ENCODE results near the gene HOXD11.

The HOXD11 gene

DNA sequence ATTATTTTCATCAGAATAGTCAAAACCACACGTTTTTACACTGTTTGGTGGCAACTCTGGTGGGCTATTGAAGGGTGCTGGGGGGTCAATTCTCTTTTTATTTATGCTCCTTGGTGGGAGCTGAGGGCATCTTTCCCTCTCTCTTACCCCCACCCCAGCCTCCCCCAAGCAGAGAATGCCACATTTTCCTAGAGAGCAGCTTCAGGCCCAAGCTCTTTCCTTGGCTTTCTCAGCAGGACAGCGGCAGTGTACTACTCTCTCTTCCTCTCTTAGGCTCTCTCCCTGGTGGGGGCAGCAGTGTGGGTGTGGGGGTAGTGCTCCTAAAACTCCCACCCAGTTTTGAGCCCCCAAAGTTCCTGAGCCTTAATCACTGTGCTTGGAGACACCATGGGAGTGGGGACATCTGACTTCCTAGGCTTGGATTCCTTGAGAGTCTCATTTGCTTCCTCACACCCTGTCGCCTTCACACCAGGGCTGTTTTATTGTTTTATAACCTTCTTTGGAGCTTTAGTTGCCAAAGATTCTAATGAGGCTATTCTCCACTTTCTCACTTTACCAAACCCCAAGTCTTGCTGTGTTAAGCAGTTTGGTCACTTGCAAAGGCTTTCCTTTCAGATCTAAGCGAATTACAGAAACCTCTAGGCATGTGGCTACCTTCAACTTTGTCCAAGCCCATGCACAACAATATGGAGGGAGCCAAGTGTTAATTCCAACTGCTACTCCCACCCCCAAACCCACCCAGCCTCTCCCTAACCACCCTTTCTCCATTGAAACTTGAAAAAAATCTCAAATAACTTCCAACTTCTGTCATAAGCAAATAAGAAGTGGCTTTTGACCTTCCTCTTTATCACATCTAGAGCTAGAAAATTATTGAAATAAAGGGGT is 38.2 kb downstream of the HOXD11 start:
- no peak for DNase-seq
- Histone ChIP-seq H3K4me3 (no peak overlapping the region), H3K4me1 (peaks cover 0 to 8% (median 4%) of the 10 kb centered on the region in 4 donors), H3K36me3 (peaks cover 0 to 6% (median 0%) of the 10 kb centered on the region in 3 donors), H3K9me3 (no peaks in the 10 kb centered on the region), H3K27ac (no peak overlapping the region), H3K27me3 (peaks cover 0 to 33% of the 10 kb centered on the region in 2 donors)
- no peak for TF ChIP-seq CTCF (IDR thresholded peaks at IDR 0.05)
- intact Hi-C loops (cut with DNase I; ENCODE audit: low total_unique reads): no loop called here

DNA sequence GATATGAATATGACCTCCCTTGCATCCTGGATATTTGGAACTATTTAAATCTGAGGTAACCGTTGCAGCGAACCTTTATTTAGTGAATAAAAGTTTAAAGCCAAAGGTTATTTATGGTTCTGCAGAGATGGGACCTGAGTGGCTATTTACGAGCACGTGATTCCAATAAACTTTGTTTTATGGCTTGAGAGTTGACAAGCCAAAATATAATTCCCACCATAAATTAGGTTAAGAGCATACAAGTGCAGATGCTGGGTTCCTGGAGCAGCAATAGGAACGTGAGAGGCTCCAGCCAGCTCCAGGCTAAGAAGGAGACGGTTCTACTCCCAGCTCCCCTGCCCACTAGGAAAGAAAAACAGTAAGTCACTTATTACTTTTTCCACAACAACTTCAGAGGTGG is 39.0 kb downstream of the HOXD11 start:
- no peak for DNase-seq
- no peak for TF ChIP-seq CTCF (IDR thresholded peaks at IDR 0.05)
- intact Hi-C loops (cut with DNase I; ENCODE audit: low total_unique reads): no loop called here
- H3K27ac ChIP-seq: no peak overlapping the region
- H3K27me3 ChIP-seq: peaks cover 0 to 40% of the 10 kb centered on the region in 2 donors
- H3K4me3 ChIP-seq: no peak overlapping the region
- peaks cover 0 to 6% (median 0%) of the 10 kb centered on the region in 3 donors for H3K36me3 ChIP-seq
- no peaks in the 10 kb centered on the region for H3K9me3 ChIP-seq
- H3K4me1 ChIP-seq: peaks cover 0 to under 1% (median 0%) of the 10 kb centered on the region in 4 donors

- TF ChIP-seq CTCF (IDR thresholded peaks at IDR 0.05): no peak
- intact Hi-C loops (cut with DNase I; ENCODE audit: low total_unique reads): no loop called here
- peaks cover 0 to 45% of the 10 kb centered on the region in 2 donors for H3K27me3 ChIP-seq
- H3K9me3 ChIP-seq: no peaks in the 10 kb centered on the region
- no peak overlapping the region for H3K4me3 ChIP-seq
- no peaks in the 10 kb centered on the region for H3K4me1 ChIP-seq
- no peak overlapping the region for H3K27ac ChIP-seq
- DNase-seq: no peak
- H3K36me3 ChIP-seq: peaks cover 0 to 8% (median 0%) of the 10 kb centered on the region in 3 donors
Measured at GRCh38 chr2:176146645-176147044, 39.6 kb downstream of the HOXD11 start.

- DNase-seq: no peak
- H3K36me3 ChIP-seq: peaks cover 0 to 14% (median 2%) of the 10 kb centered on the region in 3 donors
- H3K4me1 ChIP-seq: no peaks in the 10 kb centered on the region
- H3K27me3 ChIP-seq: peaks cover 0 to 52% of the 10 kb centered on the region in 2 donors
- H3K27ac ChIP-seq: no peak overlapping the region
- no peak overlapping the region for H3K4me3 ChIP-seq
- no peaks in the 10 kb centered on the region for H3K9me3 ChIP-seq
- TF ChIP-seq CTCF (IDR thresholded peaks at IDR 0.05): no peak
- intact Hi-C loops (cut with DNase I; ENCODE audit: low total_unique reads): no loop called here
Measured at GRCh38 chr2:176147210-176147799, 40.2 kb downstream of the HOXD11 start.

GRCh38 chr2:176147800-176148496 is 40.9 kb downstream of the HOXD11 start:
- Histone ChIP-seq H3K27ac (no peak overlapping the region), H3K9me3 (no peaks in the 10 kb centered on the region), H3K36me3 (peaks cover 5 to 21% (median 8%) of the 10 kb centered on the region in 3 donors), H3K27me3 (peaks cover 0 to 58% of the 10 kb centered on the region in 2 donors), H3K4me3 (no peak overlapping the region), H3K4me1 (no peaks in the 10 kb centered on the region)
- DNase-seq: no peak
- TF ChIP-seq CTCF (IDR thresholded peaks at IDR 0.05): no peak
- intact Hi-C loops (cut with DNase I; ENCODE audit: low total_unique reads): no loop called here
